HepG2 (cell line): Measurements from ENCODE around the gene NR1H3. TPM values are rescaled to one million over a fixed set of nuclear protein-coding genes. Genes with fewer than 3 reads are reported as not detected.

Experiments
- AHDC1 ChIP-seq: sonication (generic); formaldehyde crosslinking; IDR thresholded peaks from 2 replicates; pipeline ENCODE4 v1.5.1; 2020; ENCODE audit warnings: mild to moderate bottlenecking, missing genetic modification reagents, borderline replicate concordance
- ATF3 ChIP-seq: sonication (generic); formaldehyde crosslinking; IDR thresholded peaks from 2 replicates; pipeline ENCODE4 v1.4.0; 2020; ENCODE audit warnings: missing genetic modification reagents
- MYC ChIP-seq: sonication (generic); formaldehyde crosslinking; IDR thresholded peaks from 2 replicates; pipeline ENCODE4 v1.9.0; 2021; ENCODE audit warnings: missing genetic modification reagents, borderline replicate concordance
- POLR2AphosphoS5 ChIP-seq: IDR thresholded peaks from 2 replicates; pipeline ENCODE4 v1.6.1; 2012; ENCODE audit warnings: low read depth, low read length
- TCF7 ChIP-seq: sonication (generic); IDR thresholded peaks from 2 replicates; pipeline ENCODE4 v1.6.1; 2016; ENCODE audit warnings: antibody characterized with exemption, low read depth
- TRIM24 ChIP-seq: sonication (generic); formaldehyde crosslinking; IDR thresholded peaks from 2 replicates; pipeline ENCODE4 v1.8.0; 2022; ENCODE audit warnings: mild to moderate bottlenecking, missing genetic modification reagents
- YEATS2 ChIP-seq: sonication (generic); formaldehyde crosslinking; IDR thresholded peaks from 2 replicates; pipeline ENCODE4 v1.4.0; 2020; ENCODE audit warnings: missing genetic modification reagents, borderline replicate concordance
- ZBTB40 ChIP-seq, 2 experiments: fragments of 450-650 bp in 1 of 2; sonication (generic) in 1 of 2; formaldehyde crosslinking in 1 of 2; IDR thresholded peaks; 2 replicates each; pipeline versions ENCODE4 v1.6.1 to v1.8.0; 2016 to 2022; ENCODE audit warnings: antibody characterized with exemption in 1 of 2, mild to moderate bottlenecking in 1 of 2, missing genetic modification reagents in 1 of 2
- ZNF260 ChIP-seq: sonication (generic); formaldehyde crosslinking; IDR thresholded peaks from 2 replicates; pipeline ENCODE4 v1.4.0; 2020; ENCODE audit warnings: missing genetic modification reagents, low read depth, mild to moderate bottlenecking, borderline replicate concordance
- ZNF564 ChIP-seq: sonication (generic); formaldehyde crosslinking; IDR thresholded peaks from 2 replicates; pipeline ENCODE4 v1.8.1; 2023; ENCODE audit warnings: mild to moderate bottlenecking, missing genetic modification reagents
- ZNF737 ChIP-seq: sonication (generic); formaldehyde crosslinking; IDR thresholded peaks from 2 replicates; pipeline ENCODE4 v1.5.0; 2020; ENCODE audit warnings: missing genetic modification reagents, mild to moderate bottlenecking, borderline replicate concordance
- ZNF788 ChIP-seq: sonication (generic); formaldehyde crosslinking; IDR thresholded peaks from 2 replicates; pipeline ENCODE4 v1.5.0; 2020; ENCODE audit warnings: mild to moderate bottlenecking, missing genetic modification reagents, borderline replicate concordance
- polyA plus RNA-seq, 8 experiments: library from polyadenylated mRNA; depleted of rRNA in 3 of 8; stranded (reverse) in 7 of 8; unstranded in 1 of 8; fragments of >200 nt; fragmentation: Illumina TruSeq in 4 of 8; extraction: Trizol in 4 of 8; gene quantifications; 2 replicates each; pipeline versions ENCODE4 v1.2.1 to v1.2.3, GENCODE V29; 2011 to 2016; ENCODE audit warnings: low read depth in 4 of 8, missing spikeins in 1 of 8, mixed read lengths in 1 of 8; ENCODE audit not compliant: insufficient read depth in 1 of 8
- total RNA-seq, 5 experiments: library from RNA; depleted of rRNA; stranded (reverse); fragments of >200 nt; fragmentation: Illumina TruSeq; extraction: Trizol; gene quantifications; 2 replicates each; pipeline ENCODE4 v1.2.3, GENCODE V29; 2016; ENCODE audit warnings: low read depth in 1 of 5

NR1H3 gene
- total and polyA plus RNA-seq, 2 of the 13 experiments (the other 11 are each of a cell fraction or from before 2014, with no cell fraction given), result 41.8 to 102 TPM

- TF ChIP-seq AHDC1 (CRISPR knock-in tag) (no peak), TRIM24 (CRISPR knock-in tag) (no peak), POLR2AphosphoS5 (peak; percentile 64), ZBTB40 (IDR thresholded peaks at IDR 0.05) (no peak), ZBTB40 (CRISPR knock-in tag; IDR thresholded peaks at IDR 0.05) (no peak), ATF3 (no peak; the same call in 1 of the 2 replicates), MYC (no peak), YEATS2 (CRISPR knock-in tag) (no peak), ZNF260 (CRISPR knock-in tag) (no peak), TCF7 (no peak), ZNF564 (CRISPR knock-in tag) (no peak), ZNF737 (CRISPR knock-in tag) (no peak), ZNF788 (no peak)
These were observed 43.7 kb upstream of the NR1H3 start (continued) for GRCh38 chr11:47213950-47214565.
